Body of pancreas (tissue), 4 donors: ENCODE data around the gene RFX1. TPM values are rescaled to one million over a fixed set of nuclear protein-coding genes. Genes with fewer than 3 reads are reported as not detected.

ENCODE experiments used
- ATAC-seq: fragments of 150-250 bp; one replicate; pipeline ENCODE4 v1.9.1; 2016
- DNase-seq, 4 donors: peaks; one replicate each; pipeline ENCODE4 v3.0.0-alpha.2; 2019
- H3K27ac ChIP-seq, 4 donors: fragments of 200-600 bp; sonication (generic); 1 replicate in 3 of 4; 2 replicates in 1 of 4; pipeline versions ENCODE4 v1.5.1 to v1.6.1; 2016 to 2019; ENCODE audit warnings: mild to moderate bottlenecking in 1 of 4, mixed read lengths in 1 of 4, moderate library complexity in 1 of 4
- H3K27me3 ChIP-seq, 2 donors: fragments of 200-600 bp; sonication (generic); one replicate each; pipeline ENCODE4 v1.6.0; 2016; ENCODE audit warnings: mild to moderate bottlenecking in 1 of 2
- H3K36me3 ChIP-seq, 2 donors: fragments of 200-600 bp; sonication (generic); replicated peaks in 1 of 2; 2 replicates each; pipeline ENCODE4 v1.5.1; 2016; ENCODE audit warnings: low read depth in 2 of 2; ENCODE audit not compliant: insufficient read depth in 1 of 2
- H3K4me1 ChIP-seq: fragments of 200-600 bp; sonication (generic); one replicate; pipeline ENCODE4 v1.6.0; 2016
- H3K4me3 ChIP-seq, 2 donors: fragments of 200-600 bp; sonication (generic); 1 replicate in 1 of 2; 2 replicates in 1 of 2; pipeline ENCODE4 v1.5.1; 2016 to 2019
- H3K9me3 ChIP-seq, 3 donors: fragments of 200-600 bp; sonication (generic); 1 replicate in 2 of 3; 2 replicates in 1 of 3; pipeline ENCODE4 v1.5.1; 2016
- CTCF ChIP-seq, 7 experiments: fragments of 450-650 bp in 4 of 7; fragments of 200-600 bp in 3 of 7; sonication (generic) in 3 of 7; IDR thresholded peaks; one replicate each; pipeline ENCODE4 v1.5.1; 2016 to 2019; ENCODE audit warnings: antibody characterized with exemption in 7 of 7
- POLR2A ChIP-seq, 3 donors: fragments of 450-650 bp; IDR thresholded peaks; one replicate each; pipeline ENCODE4 v1.6.1; 2016; ENCODE audit warnings: antibody characterized with exemption in 3 of 3, mild to moderate bottlenecking in 2 of 3
- WGBS, 2 donors: methylation state at CpG; one replicate each; pipeline ENCODE4 v1.1.5; 2017; 5-methylcytosine and 5-hydroxymethylcytosine counted together
- intact Hi-C: fragments of 100-400 bp; cut with DNase I; formaldehyde crosslinking; loops from one replicate; pipeline ENCODE4 v1.15.1; 2023
- total RNA-seq, 2 donors: library from RNA; depleted of rRNA; stranded (reverse); fragments of >200 nt; gene quantifications; one replicate each; pipeline ENCODE4 v1.1.0, GENCODE V29; 2016

The RFX1 gene
- total RNA-seq, 2 donors from 2014 or later = 3.9 to 7.6 TPM

- Histone ChIP-seq H3K9me3 (no peaks in the 10 kb centered on the region), H3K4me3 (no peak overlapping the region), H3K27ac (no peak overlapping the region), H3K36me3 (peaks cover 0 to 23% of the 10 kb centered on the region in 2 donors), H3K4me1 (peaks cover 1% of the 10 kb centered on the region), H3K27me3 (no peaks in the 10 kb centered on the region)
- intact Hi-C loops = no loop called here
- WGBS, 2 donors = 59 to 62% methylated on average over 3 of the region's 3 CpGs
- ATAC-seq (no peak), DNase-seq (no peak)
- TF ChIP-seq CTCF (IDR thresholded peaks at IDR 0.05) (no peak), POLR2A (IDR thresholded peaks at IDR 0.05) (no peak)
Observed at GRCh38 chr19:13914777-13915176, 91.3 kb downstream of the RFX1 start.

- 88 to 91% methylated on average over 9 to 17 of the region's 17 CpGs for WGBS, 2 donors
- peaks cover 0 to 23% of the 10 kb centered on the region in 2 donors for H3K36me3 ChIP-seq
- peaks cover 15% of the 10 kb centered on the region for H3K4me1 ChIP-seq
- no peak overlapping the region for H3K27ac ChIP-seq
- no peaks in the 10 kb centered on the region for H3K9me3 ChIP-seq
- ATAC-seq (no peak), DNase-seq (no peak)
- H3K4me3 ChIP-seq = no peak overlapping the region
- intact Hi-C loops = no loop called here
- TF ChIP-seq POLR2A (IDR thresholded peaks at IDR 0.05) (no peak), CTCF (IDR thresholded peaks at IDR 0.05) (no peak)
- no peaks in the 10 kb centered on the region for H3K27me3 ChIP-seq
Observed at GRCh38 chr19:13913352-13913751, 92.8 kb downstream of the RFX1 start.

Other genes with a start within 250 kb of the RFX1 start
- gene MRI1, start 241.8 kb downstream of the RFX1 start, total RNA-seq = 10 to 100 TPM; 69.0 to 82.7 TPM
- 100 to 1,000 TPM in 1 of 2 donors, 10 to 100 TPM in 1; 47.7 to 103 TPM for gene C19orf53, start 231.9 kb downstream of the RFX1 start, total RNA-seq
- gene ZSWIM4, start 210.9 kb downstream of the RFX1 start, total RNA-seq = 10 to 100 TPM in 1 of 2 donors, 1 to 10 TPM in 1; 3.4 to 12.5 TPM
- gene NANOS3, start 129.2 kb downstream of the RFX1 start, total RNA-seq = not detected
- gene BRME1, start 100.2 kb downstream of the RFX1 start, total RNA-seq = 1 to 10 TPM; 3.0 to 4.9 TPM
- 10 to 100 TPM; 35.5 to 52.1 TPM for gene CC2D1A, start 100.1 kb downstream of the RFX1 start, total RNA-seq
- under 1 TPM in 1 of 2 donors, not detected in 1; 0.66 TPM for gene PODNL1, start 67.9 kb downstream of the RFX1 start, total RNA-seq
- gene DCAF15, start 53.8 kb downstream of the RFX1 start, total RNA-seq = 10 to 100 TPM in 1 of 2 donors, 1 to 10 TPM in 1; 7.0 to 20.4 TPM
- not detected for gene RLN3, start 21.8 kb upstream of the RFX1 start, total RNA-seq
- gene IL27RA, start 25.4 kb upstream of the RFX1 start, total RNA-seq = 1 to 10 TPM; 1.3 to 3.6 TPM
- gene PALM3, start 55.8 kb upstream of the RFX1 start, total RNA-seq = 10 to 100 TPM; 17.4 to 28.3 TPM
- 10 to 100 TPM; 21.1 to 25.7 TPM for gene MISP3, start 66.5 kb upstream of the RFX1 start, total RNA-seq
- gene C19orf67, start 79.5 kb upstream of the RFX1 start, total RNA-seq = not detected
- 10 to 100 TPM; 11.2 to 22.1 TPM for gene SAMD1, start 84.4 kb upstream of the RFX1 start, total RNA-seq
- 10 to 100 TPM; 15.5 to 22.6 TPM for gene PRKACA, start 111.4 kb upstream of the RFX1 start, total RNA-seq
- gene ASF1B, start 130.3 kb upstream of the RFX1 start, total RNA-seq = 1 to 10 TPM in 1 of 2 donors, under 1 TPM in 1; 0.26 to 1.6 TPM
- 10 to 100 TPM; 12.5 to 16.5 TPM for gene ADGRL1, start 199.8 kb upstream of the RFX1 start, total RNA-seq